Measurements from ENCODE around the gene THEM4.

DNA sequence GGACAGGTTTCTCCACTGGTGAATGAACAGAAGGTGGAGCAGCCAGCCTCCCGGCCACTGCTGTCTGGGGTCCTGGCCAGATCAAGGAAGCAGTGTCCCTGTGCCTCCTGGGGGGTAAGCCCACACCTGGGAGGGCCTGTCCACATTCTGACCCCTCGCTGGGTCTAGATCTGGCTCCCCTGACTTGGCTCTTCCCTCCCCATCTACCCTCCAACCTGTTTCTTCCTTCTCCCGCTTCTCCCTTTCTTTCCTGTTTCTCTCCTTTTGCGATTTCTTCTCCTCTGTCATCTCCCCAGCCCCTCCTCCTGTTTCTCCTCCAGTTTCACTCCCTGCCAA is 78.1 kb downstream of the THEM4 start:
- TF ChIP-seq, protein P1, sequence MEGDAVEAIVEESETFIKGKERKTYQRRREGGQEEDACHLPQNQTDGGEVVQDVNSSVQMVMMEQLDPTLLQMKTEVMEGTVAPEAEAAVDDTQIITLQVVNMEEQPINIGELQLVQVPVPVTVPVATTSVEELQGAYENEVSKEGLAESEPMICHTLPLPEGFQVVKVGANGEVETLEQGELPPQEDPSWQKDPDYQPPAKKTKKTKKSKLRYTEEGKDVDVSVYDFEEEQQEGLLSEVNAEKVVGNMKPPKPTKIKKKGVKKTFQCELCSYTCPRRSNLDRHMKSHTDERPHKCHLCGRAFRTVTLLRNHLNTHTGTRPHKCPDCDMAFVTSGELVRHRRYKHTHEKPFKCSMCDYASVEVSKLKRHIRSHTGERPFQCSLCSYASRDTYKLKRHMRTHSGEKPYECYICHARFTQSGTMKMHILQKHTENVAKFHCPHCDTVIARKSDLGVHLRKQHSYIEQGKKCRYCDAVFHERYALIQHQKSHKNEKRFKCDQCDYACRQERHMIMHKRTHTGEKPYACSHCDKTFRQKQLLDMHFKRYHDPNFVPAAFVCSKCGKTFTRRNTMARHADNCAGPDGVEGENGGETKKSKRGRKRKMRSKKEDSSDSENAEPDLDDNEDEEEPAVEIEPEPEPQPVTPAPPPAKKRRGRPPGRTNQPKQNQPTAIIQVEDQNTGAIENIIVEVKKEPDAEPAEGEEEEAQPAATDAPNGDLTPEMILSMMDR (IDR thresholded peaks at IDR 0.05): no peak
- no peak for TF ChIP-seq EZH2 (IDR thresholded peaks at IDR 0.05; ENCODE audit: borderline replicate concordance, insufficient read depth, low read depth, low read length, poor library complexity, severe bottlenecking)

Data from B cell (primary cell).